Type B pancreatic cell (in vitro differentiated cells): Measurements from ENCODE around the gene INTS2. TPM values are rescaled to one million over a fixed set of nuclear protein-coding genes. Genes with fewer than 3 reads are reported as not detected.
"Not testable (repeated sequence)": the region's sequence is repeated elsewhere in the genome, so short reads cannot be mapped to it uniquely, and the experiment has no call there.

Experiments
- DNase-seq: peaks from one replicate; pipeline ENCODE4 v3.0.0; 2021; ENCODE audit warnings: mixed read lengths; ENCODE audit not compliant: unreplicated experiment; ENCODE audit errors: extremely low spot score
- H3K27ac Mint-ChIP-seq: 2 replicates; pipeline ENCODE4 v1.8.0; 2021; ENCODE audit warnings: mild to moderate bottlenecking, mixed read lengths
- H3K27me3 Mint-ChIP-seq: 2 replicates; pipeline ENCODE4 v1.8.0; 2021; ENCODE audit warnings: mixed read lengths
- H3K36me3 Mint-ChIP-seq: 2 replicates; pipeline ENCODE4 v1.8.0; 2021; ENCODE audit warnings: mixed read lengths
- H3K4me1 Mint-ChIP-seq: one replicate; pipeline ENCODE4 v1.8.0; 2021; ENCODE audit warnings: mixed read lengths; ENCODE audit not compliant: unreplicated experiment
- H3K4me3 Mint-ChIP-seq: 2 replicates; pipeline ENCODE4 v1.8.0; 2021; ENCODE audit warnings: mild to moderate bottlenecking, mixed read lengths
- H3K9me3 Mint-ChIP-seq: 2 replicates; pipeline ENCODE4 v1.8.0; 2021; ENCODE audit warnings: mixed read lengths
- total RNA-seq: library from RNA; stranded (reverse); gene quantifications from 2 replicates; pipeline ENCODE4 v1.2.1, GENCODE V29; 2021; ENCODE audit warnings: low replicate concordance
- TF ChIP-seq, protein P1 (sequence below): fragments of 200-600 bp; sonication (generic); conservative IDR thresholded peaks from 2 replicates; pipeline ENCODE4 v1.5.0; 2021; ENCODE audit warnings: antibody characterized with exemption, mild to moderate bottlenecking

Gene INTS2
- total RNA-seq, 1 donor from 2014 or later = 18.2 TPM

GRCh38 chr17:61825448-61826137 is 102.2 kb downstream of the INTS2 start:
- Mint-ChIP-seq H3K9me3 (peaks cover 6% of the 10 kb centered on the region), H3K36me3 (peaks cover 38% of the 10 kb centered on the region), H3K27me3 (no peaks in the 10 kb centered on the region), H3K4me3 (no peak overlapping the region), H3K27ac (no peak overlapping the region), H3K4me1 (no peaks in the 10 kb centered on the region)
- no peak for DNase-seq
- TF ChIP-seq, protein P1, sequence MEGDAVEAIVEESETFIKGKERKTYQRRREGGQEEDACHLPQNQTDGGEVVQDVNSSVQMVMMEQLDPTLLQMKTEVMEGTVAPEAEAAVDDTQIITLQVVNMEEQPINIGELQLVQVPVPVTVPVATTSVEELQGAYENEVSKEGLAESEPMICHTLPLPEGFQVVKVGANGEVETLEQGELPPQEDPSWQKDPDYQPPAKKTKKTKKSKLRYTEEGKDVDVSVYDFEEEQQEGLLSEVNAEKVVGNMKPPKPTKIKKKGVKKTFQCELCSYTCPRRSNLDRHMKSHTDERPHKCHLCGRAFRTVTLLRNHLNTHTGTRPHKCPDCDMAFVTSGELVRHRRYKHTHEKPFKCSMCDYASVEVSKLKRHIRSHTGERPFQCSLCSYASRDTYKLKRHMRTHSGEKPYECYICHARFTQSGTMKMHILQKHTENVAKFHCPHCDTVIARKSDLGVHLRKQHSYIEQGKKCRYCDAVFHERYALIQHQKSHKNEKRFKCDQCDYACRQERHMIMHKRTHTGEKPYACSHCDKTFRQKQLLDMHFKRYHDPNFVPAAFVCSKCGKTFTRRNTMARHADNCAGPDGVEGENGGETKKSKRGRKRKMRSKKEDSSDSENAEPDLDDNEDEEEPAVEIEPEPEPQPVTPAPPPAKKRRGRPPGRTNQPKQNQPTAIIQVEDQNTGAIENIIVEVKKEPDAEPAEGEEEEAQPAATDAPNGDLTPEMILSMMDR = no peak

- H3K4me1 Mint-ChIP-seq = no peaks in the 10 kb centered on the region
- no peak overlapping the region for H3K27ac Mint-ChIP-seq
- H3K36me3 Mint-ChIP-seq = peaks cover 40% of the 10 kb centered on the region
- H3K9me3 Mint-ChIP-seq = no peaks in the 10 kb centered on the region
- DNase-seq = no peak
- H3K4me3 Mint-ChIP-seq = no peak overlapping the region
- TF ChIP-seq, protein P1 = no peak
- H3K27me3 Mint-ChIP-seq = no peaks in the 10 kb centered on the region
Observed at GRCh38 chr17:61822326-61823285, 105.2 kb downstream of the INTS2 start.

DNA sequence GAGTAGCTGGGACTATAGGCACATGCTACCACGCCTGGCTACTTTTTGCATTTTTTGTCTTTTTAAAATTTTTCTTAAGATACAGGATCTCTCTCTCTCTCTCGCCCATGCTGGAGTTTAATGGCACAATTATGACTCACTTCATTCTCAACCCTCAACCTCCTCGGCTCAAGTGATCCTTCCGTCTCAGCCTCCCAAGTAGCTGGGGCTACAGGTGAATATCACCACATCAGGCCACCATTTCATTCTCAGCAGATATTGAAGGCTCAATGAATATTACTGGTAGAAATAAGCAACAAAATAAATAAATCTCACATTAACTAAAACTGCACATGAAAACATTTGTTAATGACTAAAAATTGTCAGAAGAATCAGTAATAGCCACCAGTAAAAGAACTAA is 106.1 kb downstream of the INTS2 start:
- peaks cover 34% of the 10 kb centered on the region for H3K36me3 Mint-ChIP-seq
- no peak overlapping the region for H3K27ac Mint-ChIP-seq
- no peak overlapping the region for H3K4me3 Mint-ChIP-seq
- DNase-seq = no peak
- H3K9me3 Mint-ChIP-seq = no peaks in the 10 kb centered on the region
- no peaks in the 10 kb centered on the region for H3K4me1 Mint-ChIP-seq
- TF ChIP-seq, protein P1 = no peak
- no peaks in the 10 kb centered on the region for H3K27me3 Mint-ChIP-seq

GRCh38 chr17:61819265-61819664 is 108.5 kb downstream of the INTS2 start:
- peaks cover 20% of the 10 kb centered on the region for H3K36me3 Mint-ChIP-seq
- H3K27ac Mint-ChIP-seq, H3K4me1 Mint-ChIP-seq: not testable (repeated sequence)

GRCh38 chr17:61818225-61818624 is 109.6 kb downstream of the INTS2 start:
- no peaks in the 10 kb centered on the region for H3K4me1 Mint-ChIP-seq
- H3K9me3 Mint-ChIP-seq = no peaks in the 10 kb centered on the region
- H3K4me3 Mint-ChIP-seq = no peak overlapping the region
- DNase-seq = no peak
- no peak overlapping the region for H3K27ac Mint-ChIP-seq
- H3K36me3 Mint-ChIP-seq = peaks cover 20% of the 10 kb centered on the region
- TF ChIP-seq, protein P1 = no peak
- H3K27me3 Mint-ChIP-seq = no peaks in the 10 kb centered on the region

More at GRCh38 chr17:61819265-61819664, 108.5 kb downstream of the INTS2 start:
- not testable (repeated sequence) for H3K9me3 Mint-ChIP-seq, DNase-seq, H3K27me3 Mint-ChIP-seq, H3K4me3 Mint-ChIP-seq

GRCh38 chr17:61817452-61817851 is 110.3 kb downstream of the INTS2 start:
- DNase-seq = no peak
- H3K36me3 Mint-ChIP-seq = peaks cover 17% of the 10 kb centered on the region
- no peaks in the 10 kb centered on the region for H3K4me1 Mint-ChIP-seq
- no peaks in the 10 kb centered on the region for H3K27me3 Mint-ChIP-seq
- H3K4me3 Mint-ChIP-seq = no peak overlapping the region
- TF ChIP-seq, protein P1 = no peak
- H3K27ac Mint-ChIP-seq = no peak overlapping the region
- H3K9me3 Mint-ChIP-seq = no peaks in the 10 kb centered on the region
